SJCRH30 (cell line): ENCODE results near the gene TRAPPC8. TPM values are rescaled to one million over a fixed set of nuclear protein-coding genes. Genes with fewer than 3 reads are reported as not detected.
"Not testable (repeated sequence)": the region's sequence is repeated elsewhere in the genome, so short reads cannot be mapped to it uniquely, and the experiment has no call there.

Experiments
- DNase-seq, 2 experiments: peaks; one replicate each; pipeline ENCODE4 v3.0.0-alpha.2; 2015 to 2020
- H3K27ac ChIP-seq: fragments of 250-450 bp; sonication (Bioruptor Pico); 2 replicates; pipeline ENCODE4 v1.5.1; 2020; ENCODE audit warnings: mild to moderate bottlenecking, moderate library complexity
- H3K27me3 ChIP-seq: fragments of 250-450 bp; sonication (Bioruptor Pico); 2 replicates; pipeline ENCODE4 v1.5.1; 2020; ENCODE audit warnings: mild to moderate bottlenecking, moderate library complexity
- H3K36me3 ChIP-seq: fragments of 250-450 bp; sonication (Bioruptor Pico); 2 replicates; pipeline ENCODE4 v1.5.1; 2020; ENCODE audit warnings: mild to moderate bottlenecking, moderate library complexity
- H3K4me1 ChIP-seq: fragments of 250-450 bp; sonication (Bioruptor Pico); 2 replicates; pipeline ENCODE4 v1.5.1; 2020; ENCODE audit warnings: mild to moderate bottlenecking, moderate library complexity
- H3K4me3 ChIP-seq: fragments of 250-450 bp; sonication (Bioruptor Pico); 2 replicates; pipeline ENCODE4 v1.5.1; 2020; ENCODE audit warnings: mild to moderate bottlenecking, moderate library complexity
- H3K9me3 ChIP-seq: fragments of 250-450 bp; sonication (Bioruptor Pico); replicated peaks from 2 replicates; pipeline ENCODE4 v1.5.1; 2020; ENCODE audit warnings: mild to moderate bottlenecking, moderate library complexity
- total RNA-seq: library from RNA; depleted of rRNA; stranded (reverse); fragments of >200 nt; shearing (Covaris generic); gene quantifications from 2 replicates; pipeline ENCODE4 v1.2.3, GENCODE V29; 2014; rRNA removed

Gene TRAPPC8
- total RNA-seq, 1 experiment from 2014 or later = 15.4 TPM

DNA sequence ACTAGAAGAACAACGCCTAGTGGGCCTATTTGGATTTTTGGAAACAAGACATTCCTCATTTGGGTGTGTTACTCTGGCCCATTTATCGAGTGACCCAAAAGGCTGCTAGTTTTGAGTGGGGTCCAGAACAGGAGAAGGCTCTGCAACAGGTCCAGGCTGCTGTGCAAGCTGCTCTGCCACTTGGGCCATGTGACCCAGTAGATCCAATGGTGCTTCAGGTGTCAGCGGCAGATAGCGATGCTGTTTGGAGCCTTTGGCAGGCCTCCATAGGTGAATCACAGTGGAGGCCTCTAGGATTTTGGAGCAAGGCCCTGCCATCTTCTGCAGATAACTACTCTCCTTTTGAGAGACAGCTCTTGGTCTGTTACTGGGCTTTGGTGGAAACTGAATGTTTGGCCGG, 143.7 kb downstream of the TRAPPC8 start:
- H3K36me3 ChIP-seq, H3K27ac ChIP-seq: not testable (repeated sequence)

DNA sequence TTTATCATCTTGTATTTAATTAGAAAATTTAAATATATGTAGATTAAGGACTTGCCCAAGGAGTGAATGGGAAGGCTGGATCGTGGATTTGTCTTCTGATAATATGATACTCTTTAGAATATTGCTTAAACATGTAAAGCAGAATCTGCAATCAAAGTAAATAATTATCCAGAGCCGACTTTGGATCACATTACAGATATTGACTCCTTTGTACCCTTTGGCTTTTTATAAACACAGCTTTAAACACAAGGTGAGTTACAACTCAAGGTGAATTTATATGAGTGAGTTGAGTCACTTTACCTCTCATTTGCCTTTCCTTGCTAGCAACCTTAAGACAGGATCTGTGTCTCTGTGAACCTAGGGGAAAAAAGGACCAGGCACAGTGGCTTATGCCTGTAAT, 144.5 kb downstream of the TRAPPC8 start:
- H3K27me3 ChIP-seq = no peaks in the 10 kb centered on the region
- H3K9me3 ChIP-seq = no peaks in the 10 kb centered on the region
- no peak overlapping the region for H3K27ac ChIP-seq
- H3K4me1 ChIP-seq = no peaks in the 10 kb centered on the region
- H3K36me3 ChIP-seq = no peaks in the 10 kb centered on the region
- no peak for DNase-seq
- H3K4me3 ChIP-seq = no peak overlapping the region

More for the DNA sequence above, 143.7 kb downstream of the TRAPPC8 start:
- H3K4me3 ChIP-seq, H3K9me3 ChIP-seq, DNase-seq, H3K4me1 ChIP-seq, H3K27me3 ChIP-seq: not testable (repeated sequence)

DNA sequence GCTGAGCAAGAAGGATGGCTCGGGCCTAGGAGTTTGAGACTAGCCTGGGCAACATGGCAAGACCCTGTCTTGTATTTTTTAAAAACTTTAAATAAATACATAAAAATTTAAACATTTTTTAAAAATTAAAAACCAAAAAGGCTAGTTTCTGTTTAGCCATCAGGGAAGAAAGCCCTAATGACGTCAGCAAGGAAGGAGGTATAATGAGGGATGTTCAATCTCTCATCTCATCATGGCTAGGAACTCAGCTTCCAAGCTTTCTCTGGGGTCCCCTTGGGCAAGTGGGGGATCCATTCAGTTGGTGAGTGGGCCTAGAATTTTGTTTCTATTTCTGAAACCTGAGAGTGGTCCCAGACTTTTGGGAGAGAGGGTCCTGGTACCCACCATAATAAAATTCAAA, 147.2 kb downstream of the TRAPPC8 start:
- Histone ChIP-seq H3K27ac (no peak overlapping the region), H3K36me3 (no peaks in the 10 kb centered on the region), H3K4me1 (no peaks in the 10 kb centered on the region), H3K9me3 (no peaks in the 10 kb centered on the region), H3K4me3 (no peak overlapping the region), H3K27me3 (no peaks in the 10 kb centered on the region)
- DNase-seq = no peak

DNA sequence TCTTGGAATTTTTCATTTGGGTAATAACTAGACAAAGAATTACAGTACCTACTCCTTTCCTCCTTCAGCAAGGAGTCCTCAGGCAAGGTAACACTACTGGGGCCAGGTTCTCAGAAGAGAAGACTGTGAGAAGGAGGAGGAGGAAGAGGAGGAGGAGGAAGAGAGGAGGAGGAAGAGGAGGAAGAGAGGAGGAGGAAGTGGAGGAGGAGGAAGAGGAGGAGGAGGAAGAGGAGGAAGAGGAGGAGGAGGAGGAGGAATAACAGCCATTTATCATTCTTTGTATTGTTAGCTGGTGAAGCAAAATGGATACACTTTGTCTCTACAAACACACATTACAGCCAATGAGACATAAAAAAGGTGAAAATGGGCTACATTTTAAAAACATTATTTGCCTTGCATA, 149.4 kb downstream of the TRAPPC8 start:
- no peaks in the 10 kb centered on the region for H3K4me1 ChIP-seq
- H3K4me3 ChIP-seq = no peak overlapping the region
- no peaks in the 10 kb centered on the region for H3K36me3 ChIP-seq
- no peaks in the 10 kb centered on the region for H3K9me3 ChIP-seq
- no peak for DNase-seq
- no peaks in the 10 kb centered on the region for H3K27me3 ChIP-seq
- H3K27ac ChIP-seq = no peak overlapping the region

DNA sequence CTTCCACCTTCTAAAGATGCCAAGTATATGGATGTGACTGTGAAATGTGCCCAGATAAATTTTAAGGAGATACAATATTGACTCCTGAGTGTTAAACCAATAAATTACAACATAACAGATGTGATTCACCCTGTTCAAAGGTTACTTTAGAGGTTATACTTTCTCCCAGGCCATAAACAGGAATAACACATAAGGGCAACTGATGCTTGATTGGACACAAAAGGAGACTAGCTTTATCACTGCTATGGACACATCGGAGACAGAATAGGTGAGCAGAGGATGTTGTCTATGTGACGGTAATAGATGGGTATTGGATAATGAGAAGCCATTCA, 150.4 kb downstream of the TRAPPC8 start:
- no peak overlapping the region for H3K27ac ChIP-seq
- DNase-seq = no peak
- H3K4me1 ChIP-seq = no peaks in the 10 kb centered on the region
- no peaks in the 10 kb centered on the region for H3K27me3 ChIP-seq
- no peaks in the 10 kb centered on the region for H3K9me3 ChIP-seq
- H3K4me3 ChIP-seq = no peak overlapping the region
- H3K36me3 ChIP-seq = no peaks in the 10 kb centered on the region

DNA sequence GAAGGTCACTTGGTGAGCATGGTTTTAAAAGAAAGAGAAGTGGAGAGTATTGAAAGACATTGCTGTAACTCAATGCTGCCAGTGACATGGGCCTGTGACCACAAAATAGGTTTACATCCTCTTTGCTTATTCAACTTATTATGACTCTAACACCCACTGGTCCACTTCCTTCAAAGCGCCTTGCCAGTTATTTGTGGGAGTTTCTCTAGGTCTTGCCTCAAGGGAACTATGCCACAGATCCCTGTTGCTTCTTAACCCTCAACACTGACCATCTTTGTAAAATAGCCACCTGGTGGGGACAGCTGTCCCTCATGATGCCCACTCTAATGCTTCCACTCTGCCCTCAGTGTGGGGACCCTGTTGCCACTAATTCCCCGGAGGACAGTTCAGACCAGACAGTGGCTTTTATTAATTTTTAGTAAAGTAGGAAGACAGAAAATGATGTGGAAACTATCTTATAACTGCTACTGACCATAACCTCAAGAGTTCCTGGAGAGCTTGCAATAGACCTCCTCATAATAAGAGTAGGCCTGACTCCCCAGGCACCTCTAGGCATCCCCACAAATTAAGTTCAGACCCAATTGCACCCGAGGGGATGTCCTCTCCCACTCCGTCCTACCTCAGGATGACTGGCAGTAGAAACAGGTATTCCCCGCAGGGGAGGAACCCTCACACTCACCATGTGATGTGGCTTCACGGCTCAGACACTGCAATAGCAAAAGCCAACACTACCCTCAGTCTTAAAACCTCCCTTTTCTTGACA, 150.9 kb downstream of the TRAPPC8 start:
- H3K4me1 ChIP-seq = no peaks in the 10 kb centered on the region
- no peak overlapping the region for H3K4me3 ChIP-seq
- H3K36me3 ChIP-seq = no peaks in the 10 kb centered on the region
- H3K27ac ChIP-seq = no peak overlapping the region
- no peak for DNase-seq
- no peaks in the 10 kb centered on the region for H3K27me3 ChIP-seq
- H3K9me3 ChIP-seq = no peaks in the 10 kb centered on the region

DNA sequence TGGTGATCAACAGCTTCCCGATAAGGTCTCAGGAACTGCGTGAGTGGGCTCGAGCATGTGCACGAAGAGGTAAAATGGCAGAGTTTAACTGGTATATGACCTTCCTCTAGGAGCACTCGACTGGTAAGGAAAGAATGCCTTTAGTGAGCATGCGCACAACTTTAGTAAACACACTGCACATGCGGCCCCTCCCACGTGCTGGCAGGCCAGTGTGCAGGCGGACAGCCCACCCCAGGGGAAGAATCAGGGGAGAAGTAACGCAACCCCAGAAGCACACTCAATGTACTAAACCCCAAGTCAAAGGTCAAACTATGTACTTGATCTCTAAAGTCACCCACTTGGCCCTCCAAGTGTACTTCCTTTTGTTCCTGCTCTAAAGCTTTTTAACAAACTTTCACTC, 153.5 kb downstream of the TRAPPC8 start:
- Histone ChIP-seq H3K4me1 (no peaks in the 10 kb centered on the region), H3K4me3 (no peak overlapping the region)
- no peak for DNase-seq

DNA sequence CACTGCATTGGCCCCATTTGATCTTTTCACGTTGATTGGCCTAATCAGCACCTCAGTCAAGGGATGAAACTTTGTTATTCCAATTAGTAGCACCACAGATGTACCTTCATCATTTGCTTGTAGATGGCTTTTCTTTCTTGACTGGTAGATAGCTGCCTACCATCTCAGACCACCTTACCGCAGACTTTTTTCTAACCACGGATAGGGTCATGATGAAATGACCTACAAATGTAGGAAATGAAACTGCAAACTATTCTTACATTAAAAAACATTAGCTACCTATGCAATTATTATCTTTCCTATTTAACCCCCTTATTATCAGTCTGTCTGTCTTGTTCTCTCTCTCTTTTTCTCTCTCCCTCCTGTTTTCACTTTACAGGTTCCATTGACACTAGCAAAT, 159.9 kb downstream of the TRAPPC8 start:
- no peaks in the 10 kb centered on the region for H3K4me1 ChIP-seq
- no peak for DNase-seq
- H3K27ac ChIP-seq = no peak overlapping the region
- no peaks in the 10 kb centered on the region for H3K36me3 ChIP-seq
- no peak overlapping the region for H3K4me3 ChIP-seq
- no peaks in the 10 kb centered on the region for H3K27me3 ChIP-seq
- H3K9me3 ChIP-seq = no peaks in the 10 kb centered on the region

More for the DNA sequence above, 153.5 kb downstream of the TRAPPC8 start:
- H3K27ac ChIP-seq = no peak overlapping the region
- no peaks in the 10 kb centered on the region for H3K27me3 ChIP-seq
- no peaks in the 10 kb centered on the region for H3K36me3 ChIP-seq
- no peaks in the 10 kb centered on the region for H3K9me3 ChIP-seq

Other genes starting within 250 kb of the TRAPPC8 start
- 0.20 TPM in 1 of 2 replicates, not detected in the other for gene SLC25A52, start 182.2 kb downstream of the TRAPPC8 start, total RNA-seq
- 0.18 and 0.41 TPM in 2 replicates for gene RNF125, start 75.7 kb upstream of the TRAPPC8 start, total RNA-seq
- 27.5 and 28.4 TPM in 2 replicates for gene RNF138, start 148.7 kb upstream of the TRAPPC8 start, total RNA-seq
- gene MEP1B, start 246.9 kb upstream of the TRAPPC8 start, total RNA-seq = not detected in 2 replicates